Measurements from ENCODE around the gene IRF9.

IRF9 gene

GRCh38 chr14:24139272-24139934 lies 21.7 kb upstream of the IRF9 start:
- no peak for DNase-seq (ENCODE audit: low spot score)
- no peak for TF ChIP-seq CTCF (IDR thresholded peaks at IDR 0.05; ENCODE audit: extremely low read depth, missing control alignments)

GRCh38 chr14:24141097-24141880 lies 19.8 kb upstream of the IRF9 start, which contains the start of gene EMC9:
Gene EMC9 (minus strand): TSS chr14:24141591. CDS start chr14:24141304, 287 bp downstream.
- peak; percentile 95 for DNase-seq (ENCODE audit: low spot score)
- TF ChIP-seq CTCF (IDR thresholded peaks at IDR 0.05; ENCODE audit: extremely low read depth, missing control alignments) = no peak

- no peak for TF ChIP-seq CTCF (IDR thresholded peaks at IDR 0.05; ENCODE audit: extremely low read depth, missing control alignments)
- DNase-seq (ENCODE audit: low spot score) = no peak
Observed at GRCh38 chr14:24143511-24143910, 17.6 kb upstream of the IRF9 start.

- no peak for TF ChIP-seq CTCF (IDR thresholded peaks at IDR 0.05; ENCODE audit: extremely low read depth, missing control alignments)
- no peak for DNase-seq (ENCODE audit: low spot score)
Observed at GRCh38 chr14:24144451-24144850, 16.6 kb upstream of the IRF9 start.

- no peak for TF ChIP-seq CTCF (IDR thresholded peaks at IDR 0.05; ENCODE audit: extremely low read depth, missing control alignments)
- no peak for DNase-seq (ENCODE audit: low spot score)
Observed at GRCh38 chr14:24145219-24145618, 15.8 kb upstream of the IRF9 start.

- TF ChIP-seq CTCF (IDR thresholded peaks at IDR 0.05; ENCODE audit: extremely low read depth, missing control alignments) = no peak
- DNase-seq (ENCODE audit: low spot score) = no peak
Observed at GRCh38 chr14:24145690-24146452, 15.2 kb upstream of the IRF9 start.

Data from GM20000 (cell line).